OCI-LY7 (cell line): ENCODE data around the gene CENPV. TPM values are rescaled to one million over a fixed set of nuclear protein-coding genes. Genes with fewer than 3 reads are reported as not detected.
"Not testable (repeated sequence)": the region's sequence is repeated elsewhere in the genome, so short reads cannot be mapped to it uniquely, and the experiment has no call there.

Source experiments
- BruUV-seq: library from RNA; stranded (reverse); fragments of 400-500 nt; replicated peaks from 2 replicates; lab custom pipeline; 2021; lab: Mats Ljungman, UMichigan
- CTCF ChIA-PET: fragments of 300-600 bp; sonication (Branson Sonifier 250); formaldehyde crosslinking; loops from one replicate; lab custom pipeline; 2022; ENCODE audit warnings: antibody characterized with exemption; ENCODE audit not compliant: unreplicated experiment; lab: Charles Lee
- POLR2A ChIA-PET: fragments of 300-600 bp; sonication (Branson Sonifier 250); formaldehyde crosslinking; loops from one replicate; lab custom pipeline; 2022; ENCODE audit warnings: antibody characterized with exemption; lab: Charles Lee
- DNase-seq: peaks from one replicate; pipeline ENCODE4 v3.0.0-alpha.2; 2015; ENCODE audit warnings: low spot score
- H2AFZ ChIP-seq: fragments of 200-600 bp; sonication (generic), shearing (Covaris generic); 2 replicates; pipeline ENCODE4 v1.6.1; 2014; ENCODE audit warnings: mild to moderate bottlenecking, antibody characterized with exemption, low read length, moderate library complexity
- H3K27ac ChIP-seq: fragments of 200-600 bp; sonication (generic); 2 replicates; pipeline ENCODE4 v1.5.1; 2014; ENCODE audit warnings: mixed run types, low read depth, mild to moderate bottlenecking, moderate library complexity, low read length, inconsistent platforms; ENCODE audit not compliant: poor library complexity, severe bottlenecking
- H3K36me3 ChIP-seq: fragments of 200-600 bp; sonication (generic); 2 replicates; pipeline ENCODE4 v1.6.1; 2014; ENCODE audit warnings: mild to moderate bottlenecking, antibody characterized with exemption, low read length, moderate library complexity, mixed read lengths; ENCODE audit not compliant: insufficient read depth
- H3K4me1 ChIP-seq: fragments of 200-600 bp; sonication (generic); 2 replicates; pipeline ENCODE4 v1.5.1; 2014; ENCODE audit warnings: mild to moderate bottlenecking, low read length; ENCODE audit not compliant: insufficient read depth, poor library complexity, severe bottlenecking
- H3K4me2 ChIP-seq: fragments of 200-600 bp; sonication (generic); 2 replicates; pipeline ENCODE4 v1.6.1; 2014; ENCODE audit warnings: mild to moderate bottlenecking, low read length
- H3K4me3 ChIP-seq: fragments of 200-600 bp; sonication (generic); 2 replicates; pipeline ENCODE4 v1.5.1; 2014; ENCODE audit warnings: mild to moderate bottlenecking, low read depth, low read length; ENCODE audit not compliant: poor library complexity, severe bottlenecking
- H3K79me2 ChIP-seq: fragments of 200-600 bp; sonication (generic); 2 replicates; pipeline ENCODE4 v1.6.1; 2016; ENCODE audit warnings: low read depth, mild to moderate bottlenecking, low read length, moderate library complexity, mixed read lengths; ENCODE audit not compliant: insufficient read depth
- H3K9me2 ChIP-seq: fragments of 200-600 bp; sonication (generic); 2 replicates; pipeline ENCODE4 v1.6.1; 2016; ENCODE audit warnings: mild to moderate bottlenecking, low read length, mixed read lengths; ENCODE audit not compliant: insufficient read depth
- H3K9me3 ChIP-seq: fragments of 200-600 bp; sonication (generic); 2 replicates; pipeline ENCODE4 v1.6.1; 2014; ENCODE audit warnings: mild to moderate bottlenecking, mixed run types, low read length, mixed read lengths
- H4K20me1 ChIP-seq: fragments of 200-600 bp; sonication (generic); 2 replicates; pipeline ENCODE4 v1.6.1; 2014; ENCODE audit warnings: mild to moderate bottlenecking, antibody characterized with exemption, low read length, moderate library complexity, mixed read lengths; ENCODE audit not compliant: insufficient read depth
- EZH2phosphoT487 ChIP-seq: fragments of 200-600 bp; sonication (generic); IDR thresholded peaks from 2 replicates; pipeline ENCODE4 v1.6.1; 2018; ENCODE audit warnings: low read depth, borderline replicate concordance, mild to moderate bottlenecking, mixed run types, antibody characterized with exemption, low read length, moderate library complexity, mixed read lengths
- intact Hi-C: fragments of 100-400 bp; cut with micrococcal nuclease; formaldehyde crosslinking; loops from one replicate; pipeline ENCODE4 v1.10.0; 2022; ENCODE audit not compliant: unreplicated experiment
- total RNA-seq, 2 experiments: library from RNA; depleted of rRNA in 1 of 2; stranded (reverse); fragments of >200 nt in 1 of 2; shearing (Covaris generic) in 1 of 2; gene quantifications; 2 replicates each; pipeline ENCODE4 v1.2.3, GENCODE V29; 2014 to 2022
- TF ChIP-seq, protein P1 (sequence below): fragments of 200-600 bp; sonication (generic); conservative IDR thresholded peaks from 2 replicates; pipeline ENCODE4 v1.5.1; 2014; ENCODE audit warnings: mild to moderate bottlenecking, antibody characterized with exemption, low read length, moderate library complexity, mixed read lengths

The CENPV gene
- total RNA-seq, 2 experiments from 2014 or later, result 77.3 to 78.8 TPM

GRCh38 chr17:16313139-16314090 is 39.9 kb downstream of the CENPV start:
- Histone ChIP-seq H2AFZ (no peak overlapping the region), H3K4me3 (no peak overlapping the region), H3K79me2 (no peaks in the 10 kb centered on the region), H3K36me3 (peaks cover 7% of the 10 kb centered on the region; the same call in 1 of the 2 replicates), H3K27ac (no peak overlapping the region), H3K4me1 (no peaks in the 10 kb centered on the region), H4K20me1 (no peaks in the 10 kb centered on the region), H3K4me2 (no peak overlapping the region), H3K9me3 (no peaks in the 10 kb centered on the region), H3K9me2 (no peaks in the 10 kb centered on the region)
- CTCF ChIA-PET, result no interaction called here
- TF ChIP-seq EZH2phosphoT487, result no peak
- TF ChIP-seq, protein P1, sequence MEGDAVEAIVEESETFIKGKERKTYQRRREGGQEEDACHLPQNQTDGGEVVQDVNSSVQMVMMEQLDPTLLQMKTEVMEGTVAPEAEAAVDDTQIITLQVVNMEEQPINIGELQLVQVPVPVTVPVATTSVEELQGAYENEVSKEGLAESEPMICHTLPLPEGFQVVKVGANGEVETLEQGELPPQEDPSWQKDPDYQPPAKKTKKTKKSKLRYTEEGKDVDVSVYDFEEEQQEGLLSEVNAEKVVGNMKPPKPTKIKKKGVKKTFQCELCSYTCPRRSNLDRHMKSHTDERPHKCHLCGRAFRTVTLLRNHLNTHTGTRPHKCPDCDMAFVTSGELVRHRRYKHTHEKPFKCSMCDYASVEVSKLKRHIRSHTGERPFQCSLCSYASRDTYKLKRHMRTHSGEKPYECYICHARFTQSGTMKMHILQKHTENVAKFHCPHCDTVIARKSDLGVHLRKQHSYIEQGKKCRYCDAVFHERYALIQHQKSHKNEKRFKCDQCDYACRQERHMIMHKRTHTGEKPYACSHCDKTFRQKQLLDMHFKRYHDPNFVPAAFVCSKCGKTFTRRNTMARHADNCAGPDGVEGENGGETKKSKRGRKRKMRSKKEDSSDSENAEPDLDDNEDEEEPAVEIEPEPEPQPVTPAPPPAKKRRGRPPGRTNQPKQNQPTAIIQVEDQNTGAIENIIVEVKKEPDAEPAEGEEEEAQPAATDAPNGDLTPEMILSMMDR, result no peak
- BruUV-seq, result no TSS peak
- intact Hi-C loops, result no loop called here
- DNase-seq, result no peak
- POLR2A ChIA-PET, result interaction anchor here (0.7 to 1.3 kb wide), 2 partner anchors 9 to 95 kb away, joined by 3 read pairs; no protein-coding TSS in a partner anchor

DNA sequence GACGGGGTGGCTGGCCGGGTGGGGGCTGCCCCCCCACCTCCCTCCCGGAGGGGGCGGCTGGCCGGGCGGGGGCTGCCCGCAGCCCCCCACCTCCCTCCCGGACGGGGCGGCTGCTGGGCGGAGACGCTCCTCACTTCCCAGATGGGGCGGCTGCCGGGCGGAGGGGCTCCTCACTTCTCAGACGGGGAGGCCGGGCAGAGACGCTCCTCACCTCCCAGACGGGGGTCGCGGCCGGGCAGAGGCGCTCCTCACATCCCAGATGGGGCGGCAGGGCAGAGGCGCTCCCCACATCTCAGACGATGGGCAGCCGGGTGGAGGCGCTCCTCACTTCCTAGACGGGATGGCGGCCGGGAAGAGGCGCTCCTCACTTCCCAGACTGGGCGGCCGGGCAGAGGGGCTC is 41.2 kb downstream of the CENPV start:
- H3K4me2 ChIP-seq, BruUV-seq, H3K79me2 ChIP-seq, POLR2A ChIA-PET, H3K36me3 ChIP-seq, H3K4me1 ChIP-seq, H3K27ac ChIP-seq, intact Hi-C loops, H3K4me3 ChIP-seq, CTCF ChIA-PET, H3K9me3 ChIP-seq, H3K9me2 ChIP-seq, H4K20me1 ChIP-seq, DNase-seq, H2AFZ ChIP-seq: not testable (repeated sequence)

- TF ChIP-seq, protein P1, result no peak
- TF ChIP-seq EZH2phosphoT487, result no peak
- Histone ChIP-seq H3K4me2 (no peak overlapping the region), H3K4me1 (no peaks in the 10 kb centered on the region), H3K9me3 (no peaks in the 10 kb centered on the region), H3K79me2 (no peaks in the 10 kb centered on the region), H2AFZ (no peak overlapping the region), H3K9me2 (no peaks in the 10 kb centered on the region), H3K36me3 (no peaks in the 10 kb centered on the region; the same call in 1 of the 2 replicates), H4K20me1 (no peaks in the 10 kb centered on the region), H3K27ac (no peak overlapping the region), H3K4me3 (no peak overlapping the region)
- ChIA-PET POLR2A (interaction anchor here (0.7 kb wide), 2 partner anchors 55 to 83 kb away, joined by 4 read pairs; no protein-coding TSS in a partner anchor), CTCF (no interaction called here)
- DNase-seq, result no peak
- intact Hi-C loops, result no loop called here
- BruUV-seq, result no TSS peak
Measured at GRCh38 chr17:16306211-16306610, 47.1 kb downstream of the CENPV start.
